ENCODE data around the gene C19orf67.

C19orf67 gene

GRCh38 chr19:14114854-14115253 lies 29.3 kb upstream of the C19orf67 start:
- H3K36me3 Mint-ChIP-seq: peaks cover 0 to 2% of the 10 kb centered on the region in 2 donors
- no peak for ATAC-seq (replicated peaks)
- peaks cover 34 to 62% of the 10 kb centered on the region in 2 donors for H3K4me1 Mint-ChIP-seq
- DNase-seq: peak; percentile 21
- H3K27ac Mint-ChIP-seq: peak overlapping the region; percentile 14
- H3K4me3 Mint-ChIP-seq: no peak overlapping the region
- no peaks in the 10 kb centered on the region for H3K27me3 Mint-ChIP-seq
- H3K9me3 Mint-ChIP-seq: no peaks in the 10 kb centered on the region

GRCh38 chr19:14114439-14114838 lies 28.9 kb upstream of the C19orf67 start:
- Mint-ChIP-seq H3K4me1 (peaks cover 34 to 62% of the 10 kb centered on the region in 2 donors), H3K4me3 (no peak overlapping the region), H3K27me3 (no peaks in the 10 kb centered on the region), H3K27ac (peak overlapping the region; percentile 14), H3K36me3 (peaks cover 0 to 2% of the 10 kb centered on the region in 2 donors), H3K9me3 (no peaks in the 10 kb centered on the region)
- ATAC-seq (replicated peaks): no peak
- no peak for DNase-seq

- DNase-seq (no peak), ATAC-seq (replicated peaks) (no peak)
- Mint-ChIP-seq H3K27ac (no peak overlapping the region), H3K4me3 (no peak overlapping the region), H3K4me1 (peaks cover 30 to 58% of the 10 kb centered on the region in 2 donors), H3K9me3 (no peaks in the 10 kb centered on the region), H3K36me3 (peaks cover 0 to 2% of the 10 kb centered on the region in 2 donors), H3K27me3 (no peaks in the 10 kb centered on the region)
Measured at GRCh38 chr19:14113762-14114414, 28.3 kb upstream of the C19orf67 start.

GRCh38 chr19:14112809-14113385 lies 27.3 kb upstream of the C19orf67 start:
- no peak for ATAC-seq (replicated peaks)
- Mint-ChIP-seq H3K4me3 (no peak overlapping the region), H3K36me3 (peaks cover 0 to 3% of the 10 kb centered on the region in 2 donors), H3K27ac (no peak overlapping the region), H3K9me3 (no peaks in the 10 kb centered on the region), H3K4me1 (peaks cover 25 to 51% of the 10 kb centered on the region in 2 donors), H3K27me3 (no peaks in the 10 kb centered on the region)
- DNase-seq: no peak

- H3K27me3 Mint-ChIP-seq: no peaks in the 10 kb centered on the region
- peaks cover 0 to 4% of the 10 kb centered on the region in 2 donors for H3K36me3 Mint-ChIP-seq
- no peaks in the 10 kb centered on the region for H3K9me3 Mint-ChIP-seq
- H3K4me1 Mint-ChIP-seq: peaks cover 25 to 51% of the 10 kb centered on the region in 2 donors
- DNase-seq (no peak), ATAC-seq (replicated peaks) (no peak)
- no peak overlapping the region for H3K4me3 Mint-ChIP-seq
- no peak overlapping the region for H3K27ac Mint-ChIP-seq
Measured at GRCh38 chr19:14112051-14112808, 26.6 kb upstream of the C19orf67 start.

- no peaks in the 10 kb centered on the region for H3K9me3 Mint-ChIP-seq
- H3K4me3 Mint-ChIP-seq: no peak overlapping the region
- H3K27ac Mint-ChIP-seq: no peak overlapping the region
- H3K36me3 Mint-ChIP-seq: peaks cover 2 to 6% of the 10 kb centered on the region in 2 donors
- ATAC-seq (replicated peaks) (no peak), DNase-seq (no peak)
- no peaks in the 10 kb centered on the region for H3K27me3 Mint-ChIP-seq
- H3K4me1 Mint-ChIP-seq: peaks cover 19 to 45% of the 10 kb centered on the region in 2 donors
Measured at GRCh38 chr19:14111486-14111885, 25.9 kb upstream of the C19orf67 start.

GRCh38 chr19:14110650-14111049 lies 25.1 kb upstream of the C19orf67 start:
- no peaks in the 10 kb centered on the region for H3K27me3 Mint-ChIP-seq
- peaks cover 6 to 9% of the 10 kb centered on the region in 2 donors for H3K36me3 Mint-ChIP-seq
- no peaks in the 10 kb centered on the region for H3K9me3 Mint-ChIP-seq
- H3K4me1 Mint-ChIP-seq: peaks cover 12 to 37% of the 10 kb centered on the region in 2 donors
- H3K27ac Mint-ChIP-seq: no peak overlapping the region
- ATAC-seq (replicated peaks) (no peak), DNase-seq (no peak)
- H3K4me3 Mint-ChIP-seq: no peak overlapping the region

GRCh38 chr19:14107581-14108461 lies 22.2 kb upstream of the C19orf67 start:
- Mint-ChIP-seq H3K4me3 (no peak overlapping the region), H3K4me1 (peaks cover 2 to 15% of the 10 kb centered on the region in 2 donors), H3K27me3 (no peaks in the 10 kb centered on the region), H3K9me3 (no peaks in the 10 kb centered on the region), H3K27ac (no peak overlapping the region), H3K36me3 (peaks cover 16% of the 10 kb centered on the region in 2 donors)
- ATAC-seq (replicated peaks) (no peak), DNase-seq (no peak)

- Mint-ChIP-seq H3K4me1 (peaks cover 2 to 10% of the 10 kb centered on the region in 2 donors), H3K27me3 (no peaks in the 10 kb centered on the region), H3K36me3 (peaks cover 16 to 19% of the 10 kb centered on the region in 2 donors), H3K9me3 (no peaks in the 10 kb centered on the region), H3K27ac (no peak overlapping the region), H3K4me3 (no peak overlapping the region)
- ATAC-seq (replicated peaks) (no peak), DNase-seq (no peak)
Measured at GRCh38 chr19:14106840-14107239, 21.3 kb upstream of the C19orf67 start.

- Mint-ChIP-seq H3K27ac (no peak overlapping the region), H3K27me3 (no peaks in the 10 kb centered on the region), H3K4me3 (no peak overlapping the region), H3K4me1 (peaks cover 2 to 4% of the 10 kb centered on the region in 2 donors), H3K36me3 (peaks cover 19% of the 10 kb centered on the region in 2 donors), H3K9me3 (no peaks in the 10 kb centered on the region)
- no peak for ATAC-seq (replicated peaks)
- no peak for DNase-seq
Measured at GRCh38 chr19:14105680-14106079, 20.1 kb upstream of the C19orf67 start.

GRCh38 chr19:14103310-14103709 lies 17.7 kb upstream of the C19orf67 start:
- no peaks in the 10 kb centered on the region for H3K4me1 Mint-ChIP-seq
- no peaks in the 10 kb centered on the region for H3K27me3 Mint-ChIP-seq
- no peaks in the 10 kb centered on the region for H3K9me3 Mint-ChIP-seq

GRCh38 chr19:14102756-14103155 lies 17.2 kb upstream of the C19orf67 start:
- DNase-seq (no peak), ATAC-seq (replicated peaks) (no peak)
- H3K36me3 Mint-ChIP-seq: peaks cover 20 to 26% of the 10 kb centered on the region in 2 donors
- H3K27me3 Mint-ChIP-seq: no peaks in the 10 kb centered on the region
- no peaks in the 10 kb centered on the region for H3K4me1 Mint-ChIP-seq
- H3K9me3 Mint-ChIP-seq: no peaks in the 10 kb centered on the region
- no peak overlapping the region for H3K4me3 Mint-ChIP-seq
- no peak overlapping the region for H3K27ac Mint-ChIP-seq

More at GRCh38 chr19:14103310-14103709, 17.7 kb upstream of the C19orf67 start:
- no peak overlapping the region for H3K27ac Mint-ChIP-seq
- H3K36me3 Mint-ChIP-seq: peaks cover 19 to 21% of the 10 kb centered on the region in 2 donors
- H3K4me3 Mint-ChIP-seq: no peak overlapping the region
- DNase-seq: no peak
- ATAC-seq (replicated peaks): peak in 1 of 2 donors; percentile 33

GRCh38 chr19:14102102-14102696 lies 16.6 kb upstream of the C19orf67 start:
- DNase-seq: no peak
- Mint-ChIP-seq H3K36me3 (peaks cover 21 to 32% of the 10 kb centered on the region in 2 donors), H3K27me3 (no peaks in the 10 kb centered on the region), H3K4me3 (no peak overlapping the region), H3K27ac (no peak overlapping the region), H3K4me1 (no peaks in the 10 kb centered on the region), H3K9me3 (no peaks in the 10 kb centered on the region)
- no peak for ATAC-seq (replicated peaks)
